ENCODE results near the gene ENOX1.

ENOX1 gene

GRCh38 chr13:43379738-43380137 is 407.0 kb downstream of the ENOX1 start:
- Histone ChIP-seq H3K4me3 (ENCODE audit: low read depth in 1 of 2, low read length in 2 of 2) (no peak overlapping the region), H3K4me1 (ENCODE audit: control insufficient read depth in 1 of 2, insufficient read depth in 2 of 2, low read length in 2 of 2) (no peaks in the 10 kb centered on the region), H3K9ac (ENCODE audit: low read depth in 1 of 2, low read length in 2 of 2) (no peak overlapping the region), H3K9me3 (ENCODE audit: control insufficient read depth in 1 of 2, low read length in 2 of 2) (peaks cover 0 to 4% of the 10 kb centered on the region in 2 donors), H3K27ac (ENCODE audit: low read depth, low read length) (no peak overlapping the region), H3K27me3 (ENCODE audit: control insufficient read depth in 1 of 2, insufficient read depth in 2 of 2, low read length in 2 of 2) (no peaks in the 10 kb centered on the region), H3K36me3 (ENCODE audit: control insufficient read depth in 1 of 2, insufficient read depth in 2 of 2, low read length in 2 of 2) (no peaks in the 10 kb centered on the region)

GRCh38 chr13:43377973-43378372 is 408.8 kb downstream of the ENOX1 start:
- H3K9ac ChIP-seq (ENCODE audit: low read depth in 1 of 2, low read length in 2 of 2): no peak overlapping the region
- no peaks in the 10 kb centered on the region for H3K27me3 ChIP-seq (ENCODE audit: control insufficient read depth in 1 of 2, insufficient read depth in 2 of 2, low read length in 2 of 2)
- no peak overlapping the region for H3K27ac ChIP-seq (ENCODE audit: low read depth, low read length)
- no peaks in the 10 kb centered on the region for H3K4me1 ChIP-seq (ENCODE audit: control insufficient read depth in 1 of 2, insufficient read depth in 2 of 2, low read length in 2 of 2)
- peaks cover 0 to 4% of the 10 kb centered on the region in 2 donors for H3K9me3 ChIP-seq (ENCODE audit: control insufficient read depth in 1 of 2, low read length in 2 of 2)
- no peak overlapping the region for H3K4me3 ChIP-seq (ENCODE audit: low read depth in 1 of 2, low read length in 2 of 2)
- H3K36me3 ChIP-seq (ENCODE audit: control insufficient read depth in 1 of 2, insufficient read depth in 2 of 2, low read length in 2 of 2): no peaks in the 10 kb centered on the region

GRCh38 chr13:43377149-43377548 is 409.6 kb downstream of the ENOX1 start:
- Histone ChIP-seq H3K36me3 (ENCODE audit: control insufficient read depth in 1 of 2, insufficient read depth in 2 of 2, low read length in 2 of 2) (no peaks in the 10 kb centered on the region), H3K4me3 (ENCODE audit: low read depth in 1 of 2, low read length in 2 of 2) (no peak overlapping the region), H3K9me3 (ENCODE audit: control insufficient read depth in 1 of 2, low read length in 2 of 2) (peaks cover 0 to 4% of the 10 kb centered on the region in 2 donors), H3K4me1 (ENCODE audit: control insufficient read depth in 1 of 2, insufficient read depth in 2 of 2, low read length in 2 of 2) (no peaks in the 10 kb centered on the region), H3K9ac (ENCODE audit: low read depth in 1 of 2, low read length in 2 of 2) (no peak overlapping the region), H3K27ac (ENCODE audit: low read depth, low read length) (no peak overlapping the region), H3K27me3 (ENCODE audit: control insufficient read depth in 1 of 2, insufficient read depth in 2 of 2, low read length in 2 of 2) (no peaks in the 10 kb centered on the region)

- Histone ChIP-seq H3K36me3 (ENCODE audit: control insufficient read depth in 1 of 2, insufficient read depth in 2 of 2, low read length in 2 of 2) (no peaks in the 10 kb centered on the region), H3K4me3 (ENCODE audit: low read depth in 1 of 2, low read length in 2 of 2) (no peak overlapping the region), H3K27me3 (ENCODE audit: control insufficient read depth in 1 of 2, insufficient read depth in 2 of 2, low read length in 2 of 2) (no peaks in the 10 kb centered on the region), H3K27ac (ENCODE audit: low read depth, low read length) (no peak overlapping the region), H3K9me3 (ENCODE audit: control insufficient read depth in 1 of 2, low read length in 2 of 2) (peaks cover 0 to 4% of the 10 kb centered on the region in 2 donors), H3K4me1 (ENCODE audit: control insufficient read depth in 1 of 2, insufficient read depth in 2 of 2, low read length in 2 of 2) (no peaks in the 10 kb centered on the region), H3K9ac (ENCODE audit: low read depth in 1 of 2, low read length in 2 of 2) (no peak overlapping the region)
These were observed 410.2 kb downstream of the ENOX1 start for GRCh38 chr13:43376596-43376995.

GRCh38 chr13:43375797-43376465 is 410.8 kb downstream of the ENOX1 start:
- Histone ChIP-seq H3K27me3 (ENCODE audit: control insufficient read depth in 1 of 2, insufficient read depth in 2 of 2, low read length in 2 of 2) (no peaks in the 10 kb centered on the region), H3K4me3 (ENCODE audit: low read depth in 1 of 2, low read length in 2 of 2) (no peak overlapping the region), H3K9ac (ENCODE audit: low read depth in 1 of 2, low read length in 2 of 2) (no peak overlapping the region), H3K36me3 (ENCODE audit: control insufficient read depth in 1 of 2, insufficient read depth in 2 of 2, low read length in 2 of 2) (no peaks in the 10 kb centered on the region), H3K4me1 (ENCODE audit: control insufficient read depth in 1 of 2, insufficient read depth in 2 of 2, low read length in 2 of 2) (no peaks in the 10 kb centered on the region), H3K27ac (ENCODE audit: low read depth, low read length) (no peak overlapping the region), H3K9me3 (ENCODE audit: control insufficient read depth in 1 of 2, low read length in 2 of 2) (peaks cover 0 to 4% of the 10 kb centered on the region in 2 donors)

- H3K27ac ChIP-seq (ENCODE audit: low read depth, low read length): no peak overlapping the region
- no peak overlapping the region for H3K4me3 ChIP-seq (ENCODE audit: low read depth in 1 of 2, low read length in 2 of 2)
- H3K27me3 ChIP-seq (ENCODE audit: control insufficient read depth in 1 of 2, insufficient read depth in 2 of 2, low read length in 2 of 2): no peaks in the 10 kb centered on the region
- peaks cover 0 to 2% of the 10 kb centered on the region in 2 donors for H3K9me3 ChIP-seq (ENCODE audit: control insufficient read depth in 1 of 2, low read length in 2 of 2)
- H3K9ac ChIP-seq (ENCODE audit: low read depth in 1 of 2, low read length in 2 of 2): no peak overlapping the region
- no peaks in the 10 kb centered on the region for H3K4me1 ChIP-seq (ENCODE audit: control insufficient read depth in 1 of 2, insufficient read depth in 2 of 2, low read length in 2 of 2)
- H3K36me3 ChIP-seq (ENCODE audit: control insufficient read depth in 1 of 2, insufficient read depth in 2 of 2, low read length in 2 of 2): no peaks in the 10 kb centered on the region
These were observed 412.2 kb downstream of the ENOX1 start for GRCh38 chr13:43374621-43375020.

GRCh38 chr13:43373400-43373799 is 413.4 kb downstream of the ENOX1 start:
- no peaks in the 10 kb centered on the region for H3K27me3 ChIP-seq (ENCODE audit: control insufficient read depth in 1 of 2, insufficient read depth in 2 of 2, low read length in 2 of 2)
- H3K4me3 ChIP-seq (ENCODE audit: low read depth in 1 of 2, low read length in 2 of 2): no peak overlapping the region
- H3K9me3 ChIP-seq (ENCODE audit: control insufficient read depth in 1 of 2, low read length in 2 of 2): no peaks in the 10 kb centered on the region
- H3K36me3 ChIP-seq (ENCODE audit: control insufficient read depth in 1 of 2, insufficient read depth in 2 of 2, low read length in 2 of 2): no peaks in the 10 kb centered on the region
- H3K9ac ChIP-seq (ENCODE audit: low read depth in 1 of 2, low read length in 2 of 2): no peak overlapping the region
- no peak overlapping the region for H3K27ac ChIP-seq (ENCODE audit: low read depth, low read length)
- H3K4me1 ChIP-seq (ENCODE audit: control insufficient read depth in 1 of 2, insufficient read depth in 2 of 2, low read length in 2 of 2): peaks cover 0 to 3% of the 10 kb centered on the region in 2 donors

- Histone ChIP-seq H3K27me3 (ENCODE audit: control insufficient read depth in 1 of 2, insufficient read depth in 2 of 2, low read length in 2 of 2) (no peaks in the 10 kb centered on the region), H3K4me3 (ENCODE audit: low read depth in 1 of 2, low read length in 2 of 2) (no peak overlapping the region), H3K9ac (ENCODE audit: low read depth in 1 of 2, low read length in 2 of 2) (no peak overlapping the region), H3K9me3 (ENCODE audit: control insufficient read depth in 1 of 2, low read length in 2 of 2) (no peaks in the 10 kb centered on the region), H3K36me3 (ENCODE audit: control insufficient read depth in 1 of 2, insufficient read depth in 2 of 2, low read length in 2 of 2) (no peaks in the 10 kb centered on the region), H3K4me1 (ENCODE audit: control insufficient read depth in 1 of 2, insufficient read depth in 2 of 2, low read length in 2 of 2) (peaks cover 0 to 15% of the 10 kb centered on the region in 2 donors), H3K27ac (ENCODE audit: low read depth, low read length) (no peak overlapping the region)
These were observed 415.9 kb downstream of the ENOX1 start for GRCh38 chr13:43370842-43371241.

- Histone ChIP-seq H3K36me3 (ENCODE audit: control insufficient read depth in 1 of 2, insufficient read depth in 2 of 2, low read length in 2 of 2) (no peaks in the 10 kb centered on the region), H3K9me3 (ENCODE audit: control insufficient read depth in 1 of 2, low read length in 2 of 2) (no peaks in the 10 kb centered on the region), H3K27ac (ENCODE audit: low read depth, low read length) (no peak overlapping the region), H3K27me3 (ENCODE audit: control insufficient read depth in 1 of 2, insufficient read depth in 2 of 2, low read length in 2 of 2) (no peaks in the 10 kb centered on the region), H3K9ac (ENCODE audit: low read depth in 1 of 2, low read length in 2 of 2) (no peak overlapping the region), H3K4me3 (ENCODE audit: low read depth in 1 of 2, low read length in 2 of 2) (no peak overlapping the region), H3K4me1 (ENCODE audit: control insufficient read depth in 1 of 2, insufficient read depth in 2 of 2, low read length in 2 of 2) (peaks cover 5 to 15% of the 10 kb centered on the region in 2 donors)
These were observed 417.5 kb downstream of the ENOX1 start for GRCh38 chr13:43369319-43369718.

GRCh38 chr13:43368003-43368402 is 418.8 kb downstream of the ENOX1 start:
- H3K27ac ChIP-seq (ENCODE audit: low read depth, low read length): no peak overlapping the region
- peaks cover 5 to 15% of the 10 kb centered on the region in 2 donors for H3K4me1 ChIP-seq (ENCODE audit: control insufficient read depth in 1 of 2, insufficient read depth in 2 of 2, low read length in 2 of 2)
- H3K9me3 ChIP-seq (ENCODE audit: control insufficient read depth in 1 of 2, low read length in 2 of 2): no peaks in the 10 kb centered on the region
- H3K9ac ChIP-seq (ENCODE audit: low read depth in 1 of 2, low read length in 2 of 2): no peak overlapping the region
- H3K4me3 ChIP-seq (ENCODE audit: low read depth in 1 of 2, low read length in 2 of 2): peak overlapping the region; percentile 27 to 48
- no peaks in the 10 kb centered on the region for H3K36me3 ChIP-seq (ENCODE audit: control insufficient read depth in 1 of 2, insufficient read depth in 2 of 2, low read length in 2 of 2)
- H3K27me3 ChIP-seq (ENCODE audit: control insufficient read depth in 1 of 2, insufficient read depth in 2 of 2, low read length in 2 of 2): no peaks in the 10 kb centered on the region

GRCh38 chr13:43365039-43365344 is 421.8 kb downstream of the ENOX1 start:
- Histone ChIP-seq H3K27ac (ENCODE audit: low read depth, low read length) (no peak overlapping the region), H3K9ac (ENCODE audit: low read depth in 1 of 2, low read length in 2 of 2) (no peak overlapping the region), H3K4me1 (ENCODE audit: control insufficient read depth in 1 of 2, insufficient read depth in 2 of 2, low read length in 2 of 2) (peaks cover 5 to 15% of the 10 kb centered on the region in 2 donors), H3K36me3 (ENCODE audit: control insufficient read depth in 1 of 2, insufficient read depth in 2 of 2, low read length in 2 of 2) (no peaks in the 10 kb centered on the region), H3K9me3 (ENCODE audit: control insufficient read depth in 1 of 2, low read length in 2 of 2) (no peaks in the 10 kb centered on the region), H3K4me3 (ENCODE audit: low read depth in 1 of 2, low read length in 2 of 2) (no peak overlapping the region), H3K27me3 (ENCODE audit: control insufficient read depth in 1 of 2, insufficient read depth in 2 of 2, low read length in 2 of 2) (no peaks in the 10 kb centered on the region)

Measured in duodenal mucosa (tissue), 2 donors.